Measurements from ENCODE around the gene PAX2. TPM values are rescaled to one million over a fixed set of nuclear protein-coding genes. Genes with fewer than 3 reads are reported as not detected.

PAX2 gene
- total RNA-seq, 1 experiment from 2014 or later, result 0.09 TPM

DNA sequence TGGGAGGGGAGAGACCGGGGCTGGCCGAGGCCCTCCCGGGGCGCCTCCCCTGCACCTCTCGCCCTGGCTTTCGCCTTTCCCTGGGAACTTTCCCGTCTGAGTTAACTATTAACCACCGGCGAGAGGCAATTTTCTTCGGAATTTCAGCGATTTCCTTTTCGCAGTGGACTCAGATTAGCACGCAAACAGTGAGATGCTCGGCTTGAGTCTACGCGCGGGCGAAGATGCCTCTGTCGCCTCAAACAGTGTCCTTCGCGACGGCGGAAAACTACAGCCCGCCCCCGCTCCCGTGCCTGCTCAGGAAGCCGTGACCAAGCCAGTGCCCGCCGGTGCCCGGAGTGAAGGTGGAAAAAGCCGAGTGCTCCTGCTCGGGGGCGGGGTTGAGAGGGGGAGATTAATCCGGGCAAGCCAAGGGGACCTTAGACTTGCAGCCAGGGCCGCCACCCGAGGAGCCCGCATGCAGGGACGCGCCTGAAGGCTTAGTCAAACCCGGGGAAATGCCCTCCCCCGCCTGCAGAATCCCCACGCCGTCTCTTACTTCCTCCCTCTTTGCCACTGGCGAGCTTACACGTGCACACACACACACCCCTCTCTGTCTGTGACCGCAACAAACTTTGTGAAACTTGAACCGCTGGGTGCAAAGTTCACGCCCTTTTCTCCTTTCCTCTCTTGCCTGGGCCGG is 14.5 kb upstream of the PAX2 start (continued):
- no peak for TF ChIP-seq TEAD4 (CRISPR knock-in tag; IDR thresholded peaks at IDR 0.05)

DNA sequence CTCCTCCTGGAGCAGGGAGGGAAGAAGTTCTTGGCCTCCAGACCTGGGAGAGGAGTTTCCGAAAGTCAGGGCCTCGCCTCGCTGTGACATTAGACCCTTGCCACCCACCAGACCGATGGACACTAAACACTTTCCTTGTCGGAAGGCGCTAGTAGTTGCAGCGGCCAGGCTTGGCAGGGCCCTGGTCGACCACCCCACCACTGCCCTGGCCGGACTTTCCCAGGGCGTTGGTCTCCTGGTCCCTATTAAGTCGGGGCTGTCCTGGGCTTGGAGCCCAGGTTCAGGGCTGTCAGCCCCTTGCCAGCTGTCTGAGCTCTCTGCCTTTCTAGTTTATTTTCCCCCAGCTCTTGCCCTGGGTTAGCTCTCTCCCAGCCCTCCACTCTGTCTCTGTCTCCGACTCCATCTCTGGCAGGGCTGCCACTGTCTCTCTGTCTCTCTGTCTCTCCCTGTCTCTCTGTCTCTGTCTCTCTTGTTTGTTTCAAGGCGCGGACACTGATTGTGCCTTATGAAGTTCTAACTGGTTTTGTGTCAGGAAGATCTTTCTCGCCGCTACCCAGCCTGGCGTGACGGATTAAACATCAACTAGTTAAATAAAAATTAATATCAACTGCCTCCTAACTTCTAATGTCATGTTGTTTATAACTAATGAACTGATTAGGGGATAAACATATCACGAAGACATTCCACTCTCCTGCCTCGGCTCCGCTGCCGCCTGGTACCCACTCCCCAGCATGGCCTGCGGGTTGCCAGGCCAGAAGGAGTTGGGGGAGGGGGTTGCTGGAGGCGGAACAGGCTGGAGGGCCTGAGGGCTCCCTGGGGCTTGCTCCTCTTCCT is 13.8 kb upstream of the PAX2 start:
- CTCF ChIA-PET, result interaction anchor here (0.6 to 1.4 kb wide), 2 partner anchors 147 to 162 kb away, joined by 3 read pairs; no protein-coding TSS in a partner anchor
- H3K27ac Mint-ChIP-seq, result no peak overlapping the region
- peaks cover 100% of the 10 kb centered on the region for H3K27me3 Mint-ChIP-seq (ENCODE audit: low read depth)
- peaks cover 47% of the 10 kb centered on the region for H3K4me1 Mint-ChIP-seq
- no peak for TF ChIP-seq ATF1 (CRISPR knock-in tag; IDR thresholded peaks at IDR 0.05)
- TF ChIP-seq ZNF396 (CRISPR knock-in tag; IDR thresholded peaks at IDR 0.05; ENCODE audit: borderline replicate concordance), result no peak
- TF ChIP-seq MXD4 (CRISPR knock-in tag; IDR thresholded peaks at IDR 0.05; ENCODE audit: borderline replicate concordance), result no peak
- TF ChIP-seq HMGA2 (CRISPR knock-in tag; IDR thresholded peaks at IDR 0.05), result no peak
- no peak for TF ChIP-seq CBFB (CRISPR knock-in tag; IDR thresholded peaks at IDR 0.05; ENCODE audit: low read depth)
- no peak for TF ChIP-seq TCF7 (CRISPR knock-in tag; IDR thresholded peaks at IDR 0.05; ENCODE audit: low read depth)
- no peak for TF ChIP-seq ZNF263 (CRISPR knock-in tag; IDR thresholded peaks at IDR 0.05; ENCODE audit: low read depth)
- TF ChIP-seq ZNF138 (CRISPR knock-in tag; conservative IDR thresholded peaks at IDR 0.05), result no peak
- H3K36me3 Mint-ChIP-seq, result no peaks in the 10 kb centered on the region
- peak overlapping the region; percentile 61 for H3K4me3 Mint-ChIP-seq
- peak; percentile 10 for ATAC-seq
- no peaks in the 10 kb centered on the region for H3K9me3 Mint-ChIP-seq
- DNase-seq (ENCODE audit: low spot score), result no peak
- POLR2A ChIA-PET, result no interaction called here

DNA sequence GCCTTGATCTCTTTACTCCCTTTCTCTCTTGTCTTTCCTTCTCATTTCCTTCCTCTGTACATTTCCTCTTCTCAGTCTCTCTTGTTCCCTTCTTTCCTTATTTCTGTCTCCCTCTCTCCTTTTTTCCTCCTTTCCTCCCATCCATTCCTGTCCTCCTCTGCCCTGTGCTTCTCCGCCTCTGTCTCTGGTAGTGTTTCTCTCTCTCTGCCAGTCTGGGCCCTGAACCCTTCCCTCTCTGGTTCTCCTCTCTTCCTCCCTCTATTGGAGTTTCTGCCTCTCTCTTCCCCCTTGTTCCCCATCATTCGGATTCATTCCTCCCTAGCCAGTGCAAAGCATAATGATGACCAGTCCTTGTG is 13.2 kb upstream of the PAX2 start:
- no peak for DNase-seq (ENCODE audit: low spot score)
- ChIA-PET POLR2A (no interaction called here), CTCF (no interaction called here)
- peaks cover 52% of the 10 kb centered on the region for H3K4me1 Mint-ChIP-seq
- no peak overlapping the region; the same call in 1 of the 2 replicates for H3K4me3 Mint-ChIP-seq
- no peak for ATAC-seq
- H3K36me3 Mint-ChIP-seq, result no peaks in the 10 kb centered on the region
- no peaks in the 10 kb centered on the region for H3K9me3 Mint-ChIP-seq
- TF ChIP-seq, protein P1, sequence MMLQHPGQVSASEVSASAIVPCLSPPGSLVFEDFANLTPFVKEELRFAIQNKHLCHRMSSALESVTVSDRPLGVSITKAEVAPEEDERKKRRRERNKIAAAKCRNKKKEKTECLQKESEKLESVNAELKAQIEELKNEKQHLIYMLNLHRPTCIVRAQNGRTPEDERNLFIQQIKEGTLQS (CRISPR knock-in tag; conservative IDR thresholded peaks at IDR 0.05), result no peak
- TF ChIP-seq NFYB (CRISPR knock-in tag; conservative IDR thresholded peaks at IDR 0.05; ENCODE audit: low read depth), result no peak
- TF ChIP-seq, protein P2, sequence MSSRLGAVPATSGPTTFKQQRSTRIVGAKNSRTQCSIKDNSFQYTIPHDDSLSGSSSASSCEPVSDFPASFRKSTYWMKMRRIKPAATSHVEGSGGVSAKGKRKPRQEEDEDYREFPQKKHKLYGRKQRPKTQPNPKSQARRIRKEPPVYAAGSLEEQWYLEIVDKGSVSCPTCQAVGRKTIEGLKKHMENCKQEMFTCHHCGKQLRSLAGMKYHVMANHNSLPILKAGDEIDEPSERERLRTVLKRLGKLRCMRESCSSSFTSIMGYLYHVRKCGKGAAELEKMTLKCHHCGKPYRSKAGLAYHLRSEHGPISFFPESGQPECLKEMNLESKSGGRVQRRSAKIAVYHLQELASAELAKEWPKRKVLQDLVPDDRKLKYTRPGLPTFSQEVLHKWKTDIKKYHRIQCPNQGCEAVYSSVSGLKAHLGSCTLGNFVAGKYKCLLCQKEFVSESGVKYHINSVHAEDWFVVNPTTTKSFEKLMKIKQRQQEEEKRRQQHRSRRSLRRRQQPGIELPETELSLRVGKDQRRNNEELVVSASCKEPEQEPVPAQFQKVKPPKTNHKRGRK (CRISPR knock-in tag; IDR thresholded peaks at IDR 0.05; ENCODE audit: borderline replicate concordance), result 0 out of 2 replicates have a peak, but pooled peaks have one; percentile 33
- no peak overlapping the region for H3K27ac Mint-ChIP-seq
- peaks cover 100% of the 10 kb centered on the region for H3K27me3 Mint-ChIP-seq (ENCODE audit: low read depth)

DNA sequence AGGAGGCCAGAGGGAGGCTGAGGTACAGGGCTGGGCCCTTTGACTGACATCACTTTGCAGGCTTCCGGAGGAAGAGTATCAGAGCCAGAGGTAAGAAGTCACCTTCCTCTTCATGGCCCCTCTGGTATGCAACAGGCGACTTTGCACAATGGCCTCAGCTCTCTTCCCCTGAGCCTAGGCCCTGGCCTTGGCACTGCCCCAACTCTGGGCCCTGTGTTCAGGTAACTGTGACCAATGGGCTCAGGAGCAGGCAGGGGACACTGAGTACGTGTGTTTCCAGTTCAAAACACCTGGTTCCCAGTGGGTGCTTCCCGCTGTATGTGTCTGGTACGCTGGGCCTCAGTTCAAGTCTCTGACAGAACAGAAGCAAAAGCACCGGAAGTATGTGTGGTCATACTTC is 12.1 kb upstream of the PAX2 start:
- no peak for ATAC-seq
- POLR2A ChIA-PET, result no interaction called here
- H3K4me1 Mint-ChIP-seq, result peaks cover 63% of the 10 kb centered on the region
- CTCF ChIA-PET, result interaction anchor here (2.0 kb wide), 1 partner anchor 163 kb away, joined by 7 read pairs; no protein-coding TSS in a partner anchor
- H3K4me3 Mint-ChIP-seq, result no peak overlapping the region
- H3K27ac Mint-ChIP-seq, result no peak overlapping the region
- no peaks in the 10 kb centered on the region for H3K9me3 Mint-ChIP-seq
- no peak for DNase-seq (ENCODE audit: low spot score)
- no peaks in the 10 kb centered on the region for H3K36me3 Mint-ChIP-seq
- H3K27me3 Mint-ChIP-seq (ENCODE audit: low read depth), result peaks cover 100% of the 10 kb centered on the region
- TF ChIP-seq, protein P2 (CRISPR knock-in tag; IDR thresholded peaks at IDR 0.05; ENCODE audit: borderline replicate concordance), result no peak
- no peak for TF ChIP-seq SMAD3 (CRISPR knock-in tag; IDR thresholded peaks at IDR 0.05; ENCODE audit: borderline replicate concordance)
- no peak for TF ChIP-seq ZNF396 (CRISPR knock-in tag; IDR thresholded peaks at IDR 0.05; ENCODE audit: borderline replicate concordance)
- TF ChIP-seq, protein P3, sequence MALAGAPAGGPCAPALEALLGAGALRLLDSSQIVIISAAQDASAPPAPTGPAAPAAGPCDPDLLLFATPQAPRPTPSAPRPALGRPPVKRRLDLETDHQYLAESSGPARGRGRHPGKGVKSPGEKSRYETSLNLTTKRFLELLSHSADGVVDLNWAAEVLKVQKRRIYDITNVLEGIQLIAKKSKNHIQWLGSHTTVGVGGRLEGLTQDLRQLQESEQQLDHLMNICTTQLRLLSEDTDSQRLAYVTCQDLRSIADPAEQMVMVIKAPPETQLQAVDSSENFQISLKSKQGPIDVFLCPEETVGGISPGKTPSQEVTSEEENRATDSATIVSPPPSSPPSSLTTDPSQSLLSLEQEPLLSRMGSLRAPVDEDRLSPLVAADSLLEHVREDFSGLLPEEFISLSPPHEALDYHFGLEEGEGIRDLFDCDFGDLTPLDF (CRISPR knock-in tag; IDR thresholded peaks at IDR 0.05), result no peak
- TF ChIP-seq ZNF416 (CRISPR knock-in tag; IDR thresholded peaks at IDR 0.05), result no peak
- TF ChIP-seq, protein P4, sequence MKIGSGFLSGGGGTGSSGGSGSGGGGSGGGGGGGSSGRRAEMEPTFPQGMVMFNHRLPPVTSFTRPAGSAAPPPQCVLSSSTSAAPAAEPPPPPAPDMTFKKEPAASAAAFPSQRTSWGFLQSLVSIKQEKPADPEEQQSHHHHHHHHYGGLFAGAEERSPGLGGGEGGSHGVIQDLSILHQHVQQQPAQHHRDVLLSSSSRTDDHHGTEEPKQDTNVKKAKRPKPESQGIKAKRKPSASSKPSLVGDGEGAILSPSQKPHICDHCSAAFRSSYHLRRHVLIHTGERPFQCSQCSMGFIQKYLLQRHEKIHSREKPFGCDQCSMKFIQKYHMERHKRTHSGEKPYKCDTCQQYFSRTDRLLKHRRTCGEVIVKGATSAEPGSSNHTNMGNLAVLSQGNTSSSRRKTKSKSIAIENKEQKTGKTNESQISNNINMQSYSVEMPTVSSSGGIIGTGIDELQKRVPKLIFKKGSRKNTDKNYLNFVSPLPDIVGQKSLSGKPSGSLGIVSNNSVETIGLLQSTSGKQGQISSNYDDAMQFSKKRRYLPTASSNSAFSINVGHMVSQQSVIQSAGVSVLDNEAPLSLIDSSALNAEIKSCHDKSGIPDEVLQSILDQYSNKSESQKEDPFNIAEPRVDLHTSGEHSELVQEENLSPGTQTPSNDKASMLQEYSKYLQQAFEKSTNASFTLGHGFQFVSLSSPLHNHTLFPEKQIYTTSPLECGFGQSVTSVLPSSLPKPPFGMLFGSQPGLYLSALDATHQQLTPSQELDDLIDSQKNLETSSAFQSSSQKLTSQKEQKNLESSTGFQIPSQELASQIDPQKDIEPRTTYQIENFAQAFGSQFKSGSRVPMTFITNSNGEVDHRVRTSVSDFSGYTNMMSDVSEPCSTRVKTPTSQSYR (CRISPR knock-in tag; IDR thresholded peaks at IDR 0.05), result no peak
- no peak for TF ChIP-seq RELA (CRISPR knock-in tag; IDR thresholded peaks at IDR 0.05; ENCODE audit: borderline replicate concordance)
- TF ChIP-seq, protein P1 (CRISPR knock-in tag; conservative IDR thresholded peaks at IDR 0.05), result no peak
- TF ChIP-seq CREM (CRISPR knock-in tag; IDR thresholded peaks at IDR 0.05), result no peak
- TF ChIP-seq GABPB1 (CRISPR knock-in tag; IDR thresholded peaks at IDR 0.05), result no peak
- no peak for TF ChIP-seq SP1 (CRISPR knock-in tag; conservative IDR thresholded peaks at IDR 0.05)
- TF ChIP-seq ZNF219 (CRISPR knock-in tag; IDR thresholded peaks at IDR 0.05; ENCODE audit: borderline replicate concordance), result no peak

Data from WTC11 (cell line).